ENCODE measurements around the gene CDK5RAP2.
"Not testable (repeated sequence)": the region's sequence is repeated elsewhere in the genome, so short reads cannot be mapped to it uniquely, and the experiment has no call there.

The CDK5RAP2 gene

DNA sequence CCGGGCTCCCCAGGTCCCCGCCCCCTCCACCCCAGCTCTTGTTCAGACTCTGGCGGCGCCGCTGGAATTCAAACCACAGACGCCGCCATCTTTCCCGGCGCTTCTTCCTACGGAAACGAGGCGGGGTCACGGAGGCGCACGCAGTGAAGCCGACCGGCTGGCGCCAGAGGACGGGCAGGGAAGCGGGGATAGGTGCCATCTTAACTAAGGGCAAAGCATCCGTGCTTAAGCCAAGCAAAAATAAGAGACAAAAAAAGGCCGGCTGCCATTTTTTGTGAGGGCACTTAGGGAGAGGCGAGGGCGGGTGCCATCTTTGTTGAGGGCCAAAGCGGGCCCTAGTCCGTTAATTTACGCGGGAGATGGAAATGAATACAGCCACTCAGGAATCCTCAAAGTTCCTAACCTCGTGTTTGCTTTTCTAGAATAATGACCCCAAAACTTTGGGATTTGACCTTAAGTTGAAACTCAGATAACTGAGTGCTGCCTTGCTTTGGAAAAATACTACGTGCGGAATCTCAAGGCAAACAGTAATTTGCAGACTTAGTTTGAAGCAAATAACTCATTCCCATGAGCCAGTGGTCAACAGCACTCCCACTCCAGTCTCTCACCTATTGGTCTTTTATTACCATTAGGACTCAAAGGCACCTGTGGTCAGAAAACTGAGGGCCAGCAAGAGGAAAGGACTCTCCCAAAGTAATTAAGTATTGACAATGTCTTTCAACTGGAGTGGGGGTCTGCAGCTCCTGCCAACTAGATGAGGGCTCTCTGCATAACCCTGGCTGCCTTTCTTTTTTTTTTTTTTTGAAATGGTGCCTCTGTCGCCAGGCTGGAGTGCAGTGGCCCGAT lies at the start of gene CDK5RAP2:
Gene CDK5RAP2 (minus strand): TSS at position 117 of the 846 bp plus-strand sequence. CDS start 189 bp downstream, outside the sequence.
- in situ Hi-C loops (cut with MboI; ENCODE audit: low sequenced_read_pairs), result no loop called here

DNA sequence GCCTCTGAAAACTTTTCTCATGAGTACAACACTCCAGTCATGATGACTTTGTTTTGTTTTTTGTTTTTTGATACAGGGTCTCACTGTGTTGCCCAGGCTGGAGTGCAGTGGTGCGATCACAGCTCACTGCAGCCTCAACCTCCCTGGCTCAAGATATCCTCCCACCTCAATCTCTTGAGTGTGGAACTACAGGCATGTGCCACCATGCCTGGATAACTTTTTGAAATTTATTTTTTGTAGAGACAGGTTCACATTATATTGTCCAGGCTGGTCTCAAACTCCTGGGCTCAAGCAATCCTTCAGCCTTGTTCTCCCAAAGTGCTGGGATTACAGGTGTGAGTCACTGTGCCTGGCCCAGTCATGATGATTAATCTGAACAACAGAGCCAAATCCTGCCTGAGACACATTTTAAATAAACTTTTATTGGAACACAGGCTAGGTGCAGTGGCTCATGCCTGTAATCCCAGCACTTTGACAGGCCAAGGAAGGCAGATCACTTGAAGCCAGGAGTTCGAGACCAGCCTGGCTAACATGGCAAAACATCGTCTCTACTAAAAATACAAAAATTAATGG lies 49.0 kb upstream of the CDK5RAP2 start:
- in situ Hi-C loops (cut with MboI; ENCODE audit: low sequenced_read_pairs), result not testable (repeated sequence)

DNA sequence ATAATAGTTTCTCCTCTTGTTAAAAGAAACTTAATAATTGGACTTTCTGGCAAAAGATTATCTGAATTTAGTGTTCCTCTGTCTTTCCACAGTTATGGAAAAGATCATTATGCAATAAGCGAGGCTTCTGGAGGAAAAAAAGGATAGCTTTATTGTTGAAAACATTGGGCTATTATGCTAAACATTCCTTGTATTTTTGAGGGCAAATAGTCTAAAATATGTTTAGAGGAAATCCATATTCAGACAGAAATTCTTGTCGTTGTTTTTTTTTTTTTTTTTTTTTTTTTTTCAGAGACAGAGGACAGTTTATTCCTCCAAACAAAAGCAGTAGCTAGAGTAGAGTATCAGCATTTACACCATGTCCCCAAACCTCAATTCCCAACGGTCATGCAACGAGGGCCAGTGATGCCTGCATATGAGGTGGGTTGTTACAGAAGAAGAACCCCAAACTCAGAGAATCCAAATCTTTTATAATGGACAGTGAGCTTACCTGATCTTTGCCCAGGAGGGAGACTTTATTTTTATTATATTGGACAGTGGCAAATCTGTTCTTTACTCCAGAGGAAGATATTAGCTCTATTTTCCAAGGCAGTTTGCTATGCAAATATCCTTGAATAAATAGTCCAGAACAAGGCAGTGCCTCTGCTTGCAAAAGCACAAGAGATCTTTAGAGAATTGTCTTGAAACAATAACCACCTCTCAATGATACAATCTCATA lies 48.4 kb upstream of the CDK5RAP2 start:
- in situ Hi-C loops (cut with MboI; ENCODE audit: low sequenced_read_pairs), result no loop called here

DNA sequence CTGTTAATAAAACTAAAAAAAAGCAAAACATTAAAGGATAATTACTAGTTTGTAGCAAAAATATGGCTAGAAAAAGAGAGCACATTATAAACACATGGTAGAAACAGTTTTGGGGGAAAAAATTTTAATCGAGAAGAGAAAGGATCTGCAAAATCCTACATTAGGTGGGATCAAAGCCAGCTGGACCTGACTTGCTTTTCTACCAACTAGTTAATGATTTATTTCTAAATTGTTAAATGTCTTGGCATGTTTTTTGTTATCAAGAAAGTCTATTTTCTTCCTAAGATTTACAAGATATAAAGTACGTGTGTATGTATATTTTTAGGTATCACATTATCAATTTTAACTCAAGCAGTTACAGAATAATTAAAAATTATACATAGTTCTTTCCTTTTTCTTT lies 47.1 kb upstream of the CDK5RAP2 start:
- in situ Hi-C loops (cut with MboI; ENCODE audit: low sequenced_read_pairs), result no loop called here

DNA sequence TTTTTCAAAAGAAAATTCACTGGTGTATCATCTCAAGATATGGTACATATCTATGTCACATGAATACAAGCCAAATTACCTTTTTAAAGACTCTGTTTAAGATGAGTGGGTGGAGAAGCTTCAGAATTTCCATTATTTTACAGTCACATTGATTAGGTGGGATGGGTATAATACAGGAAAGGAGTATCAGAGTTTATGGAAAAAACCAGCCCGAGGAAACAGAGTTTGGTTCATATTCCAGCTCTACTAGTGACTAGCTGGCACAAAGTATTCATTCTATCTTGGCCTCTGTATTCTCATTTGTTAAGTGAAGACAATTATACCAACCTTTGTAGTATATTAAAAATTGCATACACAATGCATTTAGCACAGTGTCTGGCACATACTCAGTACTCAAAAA lies 46.5 kb upstream of the CDK5RAP2 start:
- in situ Hi-C loops (cut with MboI; ENCODE audit: low sequenced_read_pairs), result no loop called here

DNA sequence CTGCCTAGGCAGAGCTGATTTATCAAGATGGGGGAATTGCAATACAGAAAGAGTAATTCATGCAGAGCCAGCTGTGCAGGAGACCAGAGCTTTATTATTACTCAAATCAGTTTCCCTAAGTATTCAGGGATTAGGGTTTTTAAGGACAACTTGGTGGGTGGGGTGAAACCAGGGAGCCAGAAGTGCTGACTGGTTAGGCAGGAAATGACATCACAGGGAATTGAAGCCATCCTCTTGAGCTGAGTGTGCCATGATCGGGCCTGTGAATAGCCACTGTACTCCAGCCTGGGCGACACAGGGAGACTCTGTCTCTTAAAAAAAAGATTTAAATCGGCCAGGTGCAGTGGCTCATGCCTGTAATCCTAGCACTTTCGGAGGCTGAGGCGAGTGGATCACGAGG lies 45.3 kb upstream of the CDK5RAP2 start:
- in situ Hi-C loops (cut with MboI; ENCODE audit: low sequenced_read_pairs), result no loop called here

DNA sequence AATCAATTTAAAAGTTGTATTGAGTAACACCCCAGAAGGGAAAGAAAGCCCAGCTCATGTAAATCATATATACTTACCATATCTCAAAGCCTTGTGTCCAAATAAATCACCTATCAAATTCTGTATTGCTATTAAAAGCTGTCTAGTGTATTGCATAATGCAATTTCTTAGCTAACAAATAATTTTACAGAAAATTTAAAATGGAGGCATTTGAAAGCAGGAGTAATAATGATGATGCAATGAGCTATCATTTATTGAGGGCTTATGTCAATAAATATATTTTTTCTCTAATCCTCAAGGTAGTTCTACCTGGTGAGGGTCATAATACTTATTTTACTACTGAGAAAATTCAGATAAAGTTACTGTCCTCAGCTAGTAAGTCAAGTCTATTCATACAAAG lies 42.8 kb upstream of the CDK5RAP2 start:
- in situ Hi-C loops (cut with MboI; ENCODE audit: low sequenced_read_pairs), result no loop called here

DNA sequence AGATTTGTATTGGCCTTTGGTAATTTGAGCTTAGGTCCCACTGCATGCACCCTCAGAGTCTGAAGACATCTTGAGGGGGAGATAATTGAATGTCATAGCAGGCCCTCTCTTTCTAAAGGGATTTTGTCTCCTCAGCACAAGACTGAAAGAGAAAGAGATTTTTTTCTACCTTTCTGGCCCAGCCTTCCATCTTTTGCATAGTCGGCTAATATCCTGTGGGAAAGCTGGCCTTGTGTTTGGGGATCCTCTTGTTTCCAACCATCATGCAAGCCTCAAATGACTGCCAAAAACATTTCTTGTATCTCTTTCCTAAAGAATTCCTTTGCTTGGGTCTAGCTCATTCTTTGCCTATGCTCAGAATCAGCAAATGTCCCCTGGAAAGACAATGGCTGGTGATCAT lies 42.0 kb upstream of the CDK5RAP2 start:
- in situ Hi-C loops (cut with MboI; ENCODE audit: low sequenced_read_pairs), result no loop called here

DNA sequence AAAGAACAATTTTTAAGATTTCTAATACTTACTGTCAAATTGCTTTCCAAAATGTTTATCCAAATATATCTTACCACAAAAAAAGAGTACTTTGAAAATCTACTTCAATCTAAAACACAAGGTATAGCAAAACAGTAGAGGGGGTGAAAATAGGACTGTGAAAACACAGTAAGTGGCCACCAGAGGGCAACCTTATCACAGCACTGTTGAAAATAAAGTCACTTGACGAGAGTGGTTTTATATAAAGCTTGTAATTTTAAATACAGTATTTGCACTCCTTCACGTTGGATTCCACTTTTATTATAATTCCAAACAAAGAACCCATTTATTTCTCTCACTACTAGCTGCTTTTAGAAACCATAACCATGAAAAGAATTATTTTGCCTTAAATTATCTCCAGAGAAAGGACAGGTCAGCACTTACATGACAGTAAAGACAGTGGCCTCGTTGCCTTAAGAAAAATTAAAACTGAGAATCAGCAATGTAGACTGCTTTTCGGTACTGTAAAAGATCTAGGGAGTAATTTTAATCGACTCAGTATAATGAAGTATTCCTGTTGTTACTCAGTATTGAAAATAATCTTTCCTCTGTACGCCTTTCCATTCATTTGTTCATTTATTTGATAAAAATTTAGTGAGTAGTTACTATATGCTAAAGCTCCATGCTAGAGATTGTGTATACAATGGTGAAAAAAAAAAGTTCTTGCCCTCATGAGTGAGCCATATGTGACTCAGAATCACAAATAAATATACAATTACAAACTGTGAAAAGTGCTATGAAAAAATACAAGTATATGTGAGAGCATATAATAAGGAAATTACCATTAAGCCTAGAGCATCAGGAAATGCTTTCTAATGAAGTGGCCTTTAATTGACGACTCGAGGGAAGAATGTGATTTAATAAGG lies 40.0 kb upstream of the CDK5RAP2 start:
- in situ Hi-C loops (cut with MboI; ENCODE audit: low sequenced_read_pairs), result no loop called here

DNA sequence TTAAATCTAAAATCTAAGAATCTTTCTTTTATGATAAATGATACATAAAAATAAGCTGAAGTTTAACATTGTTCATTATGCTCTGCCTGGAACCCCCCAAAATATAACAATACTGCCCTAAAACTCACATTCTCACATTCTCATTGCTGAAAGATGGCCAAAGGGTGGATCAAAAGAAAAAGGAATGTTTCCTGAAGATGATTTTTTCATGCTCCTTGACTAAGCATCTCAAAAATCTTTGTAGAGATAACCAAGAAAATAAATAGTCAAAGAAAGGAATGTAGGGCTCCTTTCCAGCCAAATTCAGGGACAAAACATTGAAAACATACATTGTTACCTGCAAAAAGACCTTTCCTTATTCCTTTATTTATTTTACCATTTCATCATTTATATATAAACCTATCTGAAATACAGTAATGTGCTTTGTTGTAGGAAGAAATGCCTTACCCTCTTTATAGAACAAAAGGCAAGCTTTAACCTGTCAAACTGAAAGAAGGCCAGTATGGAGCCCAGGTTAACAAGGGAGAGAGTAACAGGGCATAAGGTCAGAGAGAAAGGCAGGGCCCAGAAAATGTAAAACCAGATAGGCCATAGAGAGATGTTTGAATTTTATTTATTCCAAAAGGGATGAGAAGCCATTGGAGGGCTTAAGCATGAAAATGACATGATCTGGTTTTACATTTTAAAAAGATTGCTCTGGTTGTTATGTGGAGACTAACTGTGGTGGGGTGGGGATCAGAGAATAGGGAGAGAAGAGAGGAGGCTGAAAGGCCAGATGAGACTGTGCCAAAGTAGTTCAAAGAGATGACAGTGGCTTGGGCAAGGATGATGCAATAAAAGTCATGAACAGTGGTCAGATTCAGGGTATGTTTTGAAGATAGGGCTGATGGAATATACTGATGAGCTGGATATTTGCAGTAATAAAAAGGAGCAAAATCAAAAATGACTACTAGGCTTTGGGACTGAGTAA lies 37.3 kb upstream of the CDK5RAP2 start:
- in situ Hi-C loops (cut with MboI; ENCODE audit: low sequenced_read_pairs), result no loop called here

DNA sequence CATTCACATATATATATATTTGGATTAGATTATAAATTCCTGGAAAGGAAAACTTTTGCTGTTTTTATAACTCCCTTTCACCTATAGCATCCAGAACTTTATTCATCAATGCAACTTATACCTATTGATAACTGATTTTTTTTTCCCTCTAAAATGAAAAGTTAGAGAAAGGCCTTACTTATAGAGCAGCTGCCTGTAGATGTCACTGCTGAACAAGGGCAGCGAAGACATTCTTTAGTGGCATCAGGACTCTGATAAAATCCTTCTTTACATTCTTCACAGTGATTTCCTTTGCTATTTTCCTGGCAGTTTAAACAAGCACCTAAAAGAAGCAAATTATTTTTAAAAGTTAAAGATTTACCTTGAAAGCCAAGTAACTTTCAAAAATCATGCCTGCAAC lies 32.3 kb upstream of the CDK5RAP2 start:
- in situ Hi-C loops (cut with MboI; ENCODE audit: low sequenced_read_pairs), result no loop called here

DNA sequence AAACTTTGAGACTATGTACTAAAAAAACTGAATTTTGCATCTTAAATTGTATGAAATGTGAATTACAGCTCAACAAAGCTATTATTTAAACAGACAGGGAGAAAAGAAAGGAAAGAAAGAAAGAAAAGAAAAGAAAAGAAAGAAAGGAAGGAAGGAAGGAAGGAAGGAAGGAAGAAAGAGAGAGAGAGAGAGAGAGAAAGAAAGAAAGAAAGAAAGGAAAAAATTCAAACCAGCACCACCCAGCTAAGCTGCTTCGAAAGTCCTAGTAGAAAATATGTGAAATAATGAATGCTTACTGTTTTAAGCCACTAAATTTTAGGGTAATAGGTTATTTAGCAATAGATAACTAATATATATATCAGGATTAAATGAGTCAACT lies 31.7 kb upstream of the CDK5RAP2 start:
- in situ Hi-C loops (cut with MboI; ENCODE audit: low sequenced_read_pairs), result no loop called here

DNA sequence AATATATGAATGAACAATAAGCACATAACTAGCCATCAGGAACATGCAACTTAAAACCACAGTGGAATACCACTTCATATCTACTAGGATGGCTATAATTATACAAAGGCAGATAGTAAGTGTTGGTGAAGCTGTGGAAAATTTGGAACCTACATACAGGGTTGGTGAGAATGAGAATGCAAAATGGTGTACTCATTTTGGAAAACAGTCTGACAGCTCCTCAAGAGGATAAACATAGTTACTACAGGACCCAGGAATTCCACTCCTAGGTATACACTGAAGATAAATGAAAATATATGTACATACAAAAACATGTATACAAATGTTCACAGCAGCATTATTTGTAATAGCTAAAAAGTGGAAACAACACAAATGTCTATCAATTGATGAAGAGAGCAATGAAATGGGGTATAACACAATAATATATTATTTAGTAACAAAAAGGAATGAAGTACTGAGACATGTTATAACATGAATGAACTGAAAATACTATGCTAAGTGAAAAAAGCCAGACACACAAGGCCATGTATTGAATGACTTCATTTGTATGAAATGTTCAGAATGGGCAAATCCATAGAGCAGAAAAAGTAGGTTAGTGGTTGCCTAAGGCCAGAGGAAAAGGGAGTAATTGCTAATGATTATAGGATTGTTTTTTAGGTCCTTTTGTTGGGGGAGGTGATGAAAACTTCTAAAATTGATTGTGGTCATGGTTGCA lies 31.2 kb upstream of the CDK5RAP2 start:
- in situ Hi-C loops (cut with MboI; ENCODE audit: low sequenced_read_pairs), result no loop called here

DNA sequence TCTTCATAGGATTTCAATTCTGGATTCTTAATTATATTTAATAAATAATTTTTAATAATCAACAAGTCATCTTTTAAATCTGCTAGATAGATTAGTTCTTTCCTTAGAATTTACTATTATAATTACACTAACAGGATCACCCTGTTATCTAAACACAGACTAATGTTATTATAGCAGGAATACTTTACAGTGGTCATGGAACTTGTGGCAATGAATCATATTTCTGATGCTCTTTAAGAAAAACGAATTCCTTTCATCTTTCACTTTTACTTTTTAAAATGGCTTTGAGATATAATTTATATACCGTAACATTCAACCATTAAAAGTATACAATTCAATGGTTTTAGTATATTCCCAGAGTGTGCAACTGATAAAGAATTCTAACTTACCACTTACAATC lies 29.7 kb upstream of the CDK5RAP2 start:
- in situ Hi-C loops (cut with MboI; ENCODE audit: low sequenced_read_pairs), result no loop called here

DNA sequence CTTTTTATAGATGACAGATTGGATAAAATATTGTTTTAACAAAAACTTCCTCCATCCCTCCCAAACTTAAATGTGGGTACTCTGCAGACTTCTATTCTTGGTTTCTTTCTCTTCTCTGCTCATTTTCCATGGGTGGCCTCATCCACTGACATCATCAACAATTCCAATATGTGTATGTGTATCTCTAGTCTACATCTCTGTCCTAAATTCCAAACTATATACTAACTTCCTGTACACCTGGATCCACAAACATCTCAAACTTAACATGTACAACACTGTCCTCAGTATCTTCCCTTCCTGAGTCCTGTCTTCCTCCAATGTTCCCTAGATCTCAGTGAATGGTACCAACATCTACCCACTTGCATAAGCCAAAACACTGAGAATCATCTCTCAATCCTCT lies 28.5 kb upstream of the CDK5RAP2 start:
- in situ Hi-C loops (cut with MboI; ENCODE audit: low sequenced_read_pairs), result no loop called here

DNA sequence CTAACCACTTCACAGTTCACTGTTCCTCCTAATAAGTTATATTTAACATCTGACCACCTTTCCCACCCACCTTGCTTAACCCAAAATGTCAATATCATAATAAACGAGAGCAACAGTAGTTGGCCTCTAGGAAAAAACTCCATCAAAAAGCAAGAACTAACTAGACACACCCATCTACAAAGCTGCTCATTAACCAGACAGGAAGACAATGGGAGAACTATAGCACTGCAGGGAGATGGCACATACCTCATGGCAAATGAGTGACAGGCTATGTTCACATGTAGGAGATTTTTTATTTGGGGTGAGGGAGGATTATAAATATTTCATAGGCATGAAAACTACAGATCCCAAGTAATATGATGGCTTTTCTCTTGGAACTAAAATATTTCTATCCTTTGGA lies 23.6 kb upstream of the CDK5RAP2 start:
- in situ Hi-C loops (cut with MboI; ENCODE audit: low sequenced_read_pairs), result no loop called here

DNA sequence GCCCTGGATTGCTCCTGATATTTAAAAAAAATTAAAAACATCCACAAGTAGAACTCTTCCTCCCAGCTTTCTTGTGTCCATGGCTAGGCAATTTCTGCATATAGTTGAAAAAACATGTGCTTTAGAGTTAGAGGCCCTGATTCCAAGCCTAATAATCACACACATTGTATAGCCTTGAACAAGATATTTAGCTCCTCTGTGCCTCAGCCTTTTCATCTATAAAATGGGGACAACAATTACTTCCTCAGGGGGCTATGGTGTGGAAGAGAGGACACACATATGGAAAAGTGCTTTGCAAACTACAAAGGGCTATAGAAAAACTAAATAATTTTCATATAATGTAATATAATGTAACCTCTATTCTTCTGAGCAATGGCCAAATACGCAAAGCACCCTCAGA lies 23.0 kb upstream of the CDK5RAP2 start:
- in situ Hi-C loops (cut with MboI; ENCODE audit: low sequenced_read_pairs), result no loop called here

DNA sequence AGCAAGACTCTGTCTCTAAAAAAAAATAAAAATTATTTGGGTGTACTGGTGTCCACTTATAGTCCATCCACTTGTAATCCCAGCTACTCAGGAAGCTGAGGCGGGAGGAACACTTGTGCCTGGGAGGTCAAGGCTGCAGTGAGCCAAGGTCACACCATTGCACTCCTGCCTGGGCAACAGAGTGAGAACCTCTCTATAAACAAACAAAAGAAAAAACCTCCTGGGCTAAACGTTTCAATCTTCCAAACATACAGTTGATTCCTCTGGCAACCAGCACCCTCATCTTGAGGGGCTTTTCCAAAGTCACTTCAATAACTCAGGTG lies 13.9 kb upstream of the CDK5RAP2 start:
- in situ Hi-C loops (cut with MboI; ENCODE audit: low sequenced_read_pairs), result no loop called here

DNA sequence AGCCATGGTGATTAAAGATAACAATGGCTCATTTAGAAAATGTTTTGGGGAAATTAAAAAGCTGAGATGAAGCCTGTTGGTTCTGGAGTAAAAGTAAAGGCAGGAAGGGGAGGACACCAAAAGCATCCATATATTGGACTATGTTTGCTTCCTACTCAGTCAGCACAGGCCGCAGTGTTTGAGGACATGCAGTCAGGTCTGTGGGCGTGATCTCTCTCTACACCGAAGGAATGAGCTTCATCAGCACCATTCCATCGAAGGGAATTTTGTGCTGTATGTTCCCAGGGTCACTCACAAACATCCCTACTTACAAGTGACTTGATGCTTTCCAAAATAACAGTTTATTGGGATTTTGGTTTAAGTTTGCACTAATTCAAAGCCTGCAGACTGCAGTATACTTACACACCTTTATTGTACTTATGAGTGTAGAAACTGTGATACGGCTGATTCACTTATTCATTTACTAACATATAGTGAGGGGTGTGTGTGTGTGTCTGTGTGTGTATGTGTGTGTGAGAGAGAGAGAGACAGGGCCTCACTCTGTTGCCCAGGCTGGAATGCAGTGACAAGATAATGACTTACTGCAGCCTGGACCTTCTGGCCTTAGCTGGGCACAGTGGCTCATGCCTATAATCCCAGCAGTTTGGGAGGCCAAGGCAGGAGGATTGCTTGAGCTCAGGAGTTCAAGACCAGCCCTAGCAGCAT lies 13.4 kb upstream of the CDK5RAP2 start:
- in situ Hi-C loops (cut with MboI; ENCODE audit: low sequenced_read_pairs), result no loop called here

Data from HL-60/S4 (cell line).